Measurements from ENCODE around the gene LRRC36. TPM values are rescaled to one million over a fixed set of nuclear protein-coding genes. Genes with fewer than 3 reads are reported as not detected.

LRRC36 gene
- total RNA-seq, 1 experiment from 2014 or later, result 0.13 TPM

- H3K36me3 Mint-ChIP-seq, result peaks cover 14% of the 10 kb centered on the region
- TF ChIP-seq ESRRA (CRISPR knock-in tag; IDR thresholded peaks at IDR 0.05; ENCODE audit: borderline replicate concordance) (no peak), GABPB1 (CRISPR knock-in tag; IDR thresholded peaks at IDR 0.05) (no peak), ATF1 (CRISPR knock-in tag; IDR thresholded peaks at IDR 0.05) (no peak), ZNF219 (CRISPR knock-in tag; IDR thresholded peaks at IDR 0.05; ENCODE audit: borderline replicate concordance) (no peak), OVOL2 (CRISPR knock-in tag; IDR thresholded peaks at IDR 0.05; ENCODE audit: borderline replicate concordance) (no peak), FOXP4 (CRISPR knock-in tag; IDR thresholded peaks at IDR 0.05) (no peak), FOXJ3 (CRISPR knock-in tag; IDR thresholded peaks at IDR 0.05; ENCODE audit: borderline replicate concordance) (no peak), GRHL2 (CRISPR knock-in tag; IDR thresholded peaks at IDR 0.05; ENCODE audit: insufficient replicate concordance, severe bottlenecking) (no peak), MLX (CRISPR knock-in tag; IDR thresholded peaks at IDR 0.05) (no peak), USF1 (CRISPR knock-in tag; IDR thresholded peaks at IDR 0.05) (no peak), MYBL2 (CRISPR knock-in tag; IDR thresholded peaks at IDR 0.05) (no peak), SMAD4 (CRISPR knock-in tag; IDR thresholded peaks at IDR 0.05) (no peak), ZNF416 (CRISPR knock-in tag; IDR thresholded peaks at IDR 0.05) (no peak), FOXK1 (CRISPR knock-in tag; IDR thresholded peaks at IDR 0.05) (no peak), ZNF671 (CRISPR knock-in tag; IDR thresholded peaks at IDR 0.05) (no peak), CDX4 (CRISPR knock-in tag; IDR thresholded peaks at IDR 0.05; ENCODE audit: borderline replicate concordance) (no peak), ZNF263 (CRISPR knock-in tag; IDR thresholded peaks at IDR 0.05; ENCODE audit: low read depth) (no peak)
- TF ChIP-seq, protein P1, sequence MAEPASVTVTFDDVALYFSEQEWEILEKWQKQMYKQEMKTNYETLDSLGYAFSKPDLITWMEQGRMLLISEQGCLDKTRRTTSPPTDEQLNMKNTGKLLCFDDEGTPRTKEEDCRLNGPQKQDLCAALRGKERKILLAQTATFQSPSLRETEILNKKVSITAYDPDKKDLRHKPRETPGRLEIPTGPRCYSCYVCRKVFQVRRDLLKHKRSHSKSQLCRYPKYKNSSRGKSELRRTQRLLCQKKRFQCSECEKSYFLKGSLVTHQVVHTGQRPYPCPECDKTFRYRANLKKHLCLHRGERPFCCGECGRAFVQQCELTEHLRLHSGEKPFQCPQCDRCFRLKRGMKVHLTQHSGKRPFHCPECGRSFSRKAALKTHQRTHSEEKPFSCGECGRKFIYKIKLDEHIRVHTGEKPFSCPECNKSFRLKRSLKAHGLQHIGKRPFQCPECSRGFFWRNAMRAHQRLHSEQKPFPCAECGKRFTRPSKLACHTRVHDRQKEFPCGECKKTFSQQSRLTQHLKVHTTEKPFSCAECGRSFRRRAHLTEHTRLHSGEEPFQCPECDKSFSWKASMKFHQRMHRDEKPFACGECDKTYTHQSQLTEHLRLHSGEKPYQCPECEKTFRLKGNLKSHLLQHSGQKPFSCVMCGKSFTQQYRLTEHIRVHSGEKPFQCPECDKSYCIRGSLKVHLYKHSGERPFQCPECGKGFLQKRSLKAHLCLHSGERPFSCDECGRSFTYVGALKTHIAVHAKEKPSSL (CRISPR knock-in tag; conservative IDR thresholded peaks at IDR 0.05), result no peak
- H3K9me3 Mint-ChIP-seq, result peaks cover 20% of the 10 kb centered on the region
- H3K27ac Mint-ChIP-seq, result no peak overlapping the region
- H3K4me1 Mint-ChIP-seq, result no peaks in the 10 kb centered on the region
- H3K27me3 Mint-ChIP-seq (ENCODE audit: low read depth), result peaks cover 15% of the 10 kb centered on the region
- ChIA-PET POLR2A (interaction anchor here (1.0 kb wide), 1 partner anchor 53 kb away, joined by 3 read pairs; no protein-coding TSS in a partner anchor), CTCF (interaction anchor here (0.5 to 2.5 kb wide), 15 partner anchors 12 to 126 kb away, joined by 3 to 34 read pairs (median 5); partner anchors contain the start of genes KCTD19, LRRC36, PLEKHG4 and SLC9A5)
- DNase-seq (ENCODE audit: low spot score) (no peak), ATAC-seq (no peak)
- no peak overlapping the region for H3K4me3 Mint-ChIP-seq
These were observed 12.8 kb downstream of the LRRC36 start for GRCh38 chr16:67339453-67339852.

- no peak for DNase-seq (ENCODE audit: low spot score)
- CTCF ChIA-PET, result no interaction called here
- Mint-ChIP-seq H3K27ac (no peak overlapping the region), H3K4me1 (no peaks in the 10 kb centered on the region), H3K27me3 (ENCODE audit: low read depth) (peaks cover 3% of the 10 kb centered on the region; the same call in 1 of the 2 replicates), H3K9me3 (peaks cover 4% of the 10 kb centered on the region), H3K4me3 (no peak overlapping the region), H3K36me3 (no peaks in the 10 kb centered on the region)
- no peak for ATAC-seq
- TF ChIP-seq MAX (CRISPR knock-in tag; IDR thresholded peaks at IDR 0.05), result no peak
- no peak for TF ChIP-seq ZNF219 (CRISPR knock-in tag; IDR thresholded peaks at IDR 0.05; ENCODE audit: borderline replicate concordance)
- TF ChIP-seq TP53 (CRISPR knock-in tag; IDR thresholded peaks at IDR 0.05), result no peak
- no peak for TF ChIP-seq NFATC4 (CRISPR knock-in tag; IDR thresholded peaks at IDR 0.05)
- POLR2A ChIA-PET, result no interaction called here
These were observed 14.6 kb downstream of the LRRC36 start for GRCh38 chr16:67341250-67341649.

Measured in WTC11 (cell line).